ENCODE measurements around the gene HS3ST5.
"Not testable (repeated sequence)": the region's sequence is repeated elsewhere in the genome, so short reads cannot be mapped to it uniquely, and the experiment has no call there.

HS3ST5 gene

GRCh38 chr6:114020196-114020595 is 322.6 kb downstream of the HS3ST5 start:
- DNase-seq (ENCODE audit: low read depth) = no peak
- TF ChIP-seq, protein P1, sequence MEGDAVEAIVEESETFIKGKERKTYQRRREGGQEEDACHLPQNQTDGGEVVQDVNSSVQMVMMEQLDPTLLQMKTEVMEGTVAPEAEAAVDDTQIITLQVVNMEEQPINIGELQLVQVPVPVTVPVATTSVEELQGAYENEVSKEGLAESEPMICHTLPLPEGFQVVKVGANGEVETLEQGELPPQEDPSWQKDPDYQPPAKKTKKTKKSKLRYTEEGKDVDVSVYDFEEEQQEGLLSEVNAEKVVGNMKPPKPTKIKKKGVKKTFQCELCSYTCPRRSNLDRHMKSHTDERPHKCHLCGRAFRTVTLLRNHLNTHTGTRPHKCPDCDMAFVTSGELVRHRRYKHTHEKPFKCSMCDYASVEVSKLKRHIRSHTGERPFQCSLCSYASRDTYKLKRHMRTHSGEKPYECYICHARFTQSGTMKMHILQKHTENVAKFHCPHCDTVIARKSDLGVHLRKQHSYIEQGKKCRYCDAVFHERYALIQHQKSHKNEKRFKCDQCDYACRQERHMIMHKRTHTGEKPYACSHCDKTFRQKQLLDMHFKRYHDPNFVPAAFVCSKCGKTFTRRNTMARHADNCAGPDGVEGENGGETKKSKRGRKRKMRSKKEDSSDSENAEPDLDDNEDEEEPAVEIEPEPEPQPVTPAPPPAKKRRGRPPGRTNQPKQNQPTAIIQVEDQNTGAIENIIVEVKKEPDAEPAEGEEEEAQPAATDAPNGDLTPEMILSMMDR (IDR thresholded peaks at IDR 0.05; ENCODE audit: insufficient read depth, low read depth, low read length, missing control alignments) = no peak
- no peak overlapping the region for H3K4me3 ChIP-seq (ENCODE audit: low read depth, low read length)

DNA sequence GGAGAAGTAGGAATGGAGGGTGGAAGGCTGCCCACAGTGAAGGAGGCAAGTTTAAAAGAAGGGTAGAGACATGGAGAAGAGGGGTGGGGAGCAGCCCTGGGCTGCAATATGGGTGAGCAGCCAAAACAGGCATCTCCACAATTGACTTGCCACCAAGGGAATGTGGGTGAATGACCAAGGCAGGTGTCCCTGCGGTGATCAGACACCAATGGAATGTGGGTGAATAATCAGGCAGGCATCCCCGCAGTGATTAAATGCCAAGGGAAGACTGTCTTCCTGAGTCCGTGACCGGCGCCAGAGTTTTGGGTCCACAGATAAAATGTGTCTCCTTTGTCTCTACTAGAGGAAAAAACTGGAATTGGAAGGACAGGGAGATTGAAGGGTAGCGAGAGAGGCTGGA is 325.7 kb downstream of the HS3ST5 start:
- H3K4me3 ChIP-seq (ENCODE audit: low read depth, low read length); DNase-seq (ENCODE audit: low read depth): not testable (repeated sequence)

GRCh38 chr6:114014106-114014505 is 328.7 kb downstream of the HS3ST5 start:
- DNase-seq (ENCODE audit: low read depth); H3K4me3 ChIP-seq (ENCODE audit: low read depth, low read length): not testable (repeated sequence)

DNA sequence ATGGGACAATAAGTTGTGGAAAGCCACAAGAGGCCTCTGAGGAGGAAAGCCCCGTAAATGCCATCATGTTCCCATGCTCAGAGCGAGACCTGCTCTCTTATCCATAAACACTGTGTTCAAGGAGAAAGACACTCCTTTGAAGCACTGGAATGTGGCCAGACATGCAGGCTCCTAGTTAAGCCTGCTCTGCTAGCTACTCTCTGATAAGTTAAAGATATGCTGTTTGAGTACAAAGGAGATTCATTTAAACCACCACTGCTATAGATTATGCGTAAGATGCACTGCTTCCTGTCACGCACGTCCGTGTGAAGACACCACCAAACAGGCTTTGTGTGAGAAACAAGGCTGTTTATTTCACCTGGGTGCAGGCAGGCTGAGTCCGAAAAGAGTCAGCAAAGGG is 331.3 kb downstream of the HS3ST5 start:
- not testable (repeated sequence) for H3K4me3 ChIP-seq (ENCODE audit: low read depth, low read length); DNase-seq (ENCODE audit: low read depth)

- no peak overlapping the region for H3K4me3 ChIP-seq (ENCODE audit: low read depth, low read length)
- DNase-seq (ENCODE audit: low read depth) = no peak
- TF ChIP-seq, protein P1 (IDR thresholded peaks at IDR 0.05; ENCODE audit: insufficient read depth, low read depth, low read length, missing control alignments) = no peak
These were observed 332.3 kb downstream of the HS3ST5 start for GRCh38 chr6:114010540-114010939.

- TF ChIP-seq, protein P1 (IDR thresholded peaks at IDR 0.05; ENCODE audit: insufficient read depth, low read depth, low read length, missing control alignments) = no peak
- no peak for DNase-seq (ENCODE audit: low read depth)
- H3K4me3 ChIP-seq (ENCODE audit: low read depth, low read length) = no peak overlapping the region
These were observed 333.6 kb downstream of the HS3ST5 start for GRCh38 chr6:114009192-114009591.

DNA sequence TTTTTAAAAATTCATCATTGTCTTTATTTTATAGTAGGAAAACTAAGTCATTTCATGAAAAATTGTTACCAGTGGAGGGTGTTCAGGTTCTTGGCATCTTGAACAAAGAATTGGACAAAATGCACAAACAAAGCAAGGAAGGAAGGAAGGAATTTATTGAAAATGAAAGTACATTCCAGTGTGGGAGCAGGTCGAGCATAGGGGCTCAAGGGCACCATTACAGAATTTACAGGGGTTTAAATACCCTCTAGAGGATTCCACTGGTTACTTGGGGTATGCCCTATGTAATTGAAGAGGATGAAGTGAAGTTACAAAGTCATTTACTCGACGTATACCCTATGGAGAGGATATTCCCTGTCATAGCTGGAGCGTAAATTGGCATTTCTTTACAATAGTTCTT is 334.5 kb downstream of the HS3ST5 start:
- TF ChIP-seq, protein P1 (IDR thresholded peaks at IDR 0.05; ENCODE audit: insufficient read depth, low read depth, low read length, missing control alignments) = no peak
- no peak for DNase-seq (ENCODE audit: low read depth)
- no peak overlapping the region for H3K4me3 ChIP-seq (ENCODE audit: low read depth, low read length)

DNA sequence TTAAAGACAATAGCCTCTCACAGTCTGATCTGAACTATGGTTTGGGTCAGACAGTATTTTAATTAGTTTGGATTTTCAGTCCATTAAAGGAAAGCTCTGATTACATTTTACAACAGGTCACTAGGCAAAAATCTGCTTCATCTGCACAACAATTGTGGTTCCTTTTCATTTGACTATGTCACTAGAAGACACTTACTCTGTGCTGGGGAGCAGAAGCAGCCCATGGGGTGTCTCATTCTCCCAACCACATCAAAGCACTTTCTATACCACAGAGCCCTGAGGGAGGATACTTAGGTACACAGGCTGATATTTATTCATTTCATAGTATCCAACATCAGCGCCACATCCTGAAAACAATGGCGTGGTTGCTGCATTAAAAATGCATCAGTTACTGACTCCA is 335.3 kb downstream of the HS3ST5 start:
- peak; percentile 76 for DNase-seq (ENCODE audit: low read depth)
- TF ChIP-seq, protein P1 (IDR thresholded peaks at IDR 0.05; ENCODE audit: insufficient read depth, low read depth, low read length, missing control alignments) = no peak

More for the DNA sequence above, 335.3 kb downstream of the HS3ST5 start:
- H3K4me3 ChIP-seq (ENCODE audit: low read depth, low read length) = no peak overlapping the region

All from GM12865 (cell line).